GM20431 (cell line): ENCODE data around the gene STRN4.

Source experiments
- in situ Hi-C: fragments of 300-500 bp; cut with MseI, MboI; formaldehyde crosslinking; loops from one replicate; pipeline ENCODE4 v1.15.0; 2020; ENCODE audit warnings: low sequenced_read_pairs; ENCODE audit not compliant: unreplicated experiment

Gene STRN4

DNA sequence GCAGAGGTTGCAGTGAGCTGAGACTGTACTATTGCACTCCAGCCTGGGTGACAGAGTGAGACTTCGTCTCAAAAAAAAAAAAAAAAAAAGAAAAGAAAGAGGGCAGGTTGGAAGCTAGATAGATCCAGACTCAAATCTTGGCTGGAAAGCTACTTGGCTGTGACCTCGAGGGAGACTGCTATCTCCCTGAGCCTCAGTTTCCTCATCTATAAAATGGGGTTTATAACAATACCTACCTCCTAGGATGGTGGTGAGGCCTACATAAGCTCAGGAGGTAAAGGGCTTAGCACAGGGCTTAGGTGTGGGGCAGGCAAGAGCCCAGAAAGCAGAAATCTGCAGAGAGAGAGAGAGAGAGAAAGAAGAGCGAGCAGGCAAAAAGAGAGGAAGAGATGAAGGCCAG lies 61.1 kb downstream of the STRN4 start:
- in situ Hi-C loops = no loop called here

DNA sequence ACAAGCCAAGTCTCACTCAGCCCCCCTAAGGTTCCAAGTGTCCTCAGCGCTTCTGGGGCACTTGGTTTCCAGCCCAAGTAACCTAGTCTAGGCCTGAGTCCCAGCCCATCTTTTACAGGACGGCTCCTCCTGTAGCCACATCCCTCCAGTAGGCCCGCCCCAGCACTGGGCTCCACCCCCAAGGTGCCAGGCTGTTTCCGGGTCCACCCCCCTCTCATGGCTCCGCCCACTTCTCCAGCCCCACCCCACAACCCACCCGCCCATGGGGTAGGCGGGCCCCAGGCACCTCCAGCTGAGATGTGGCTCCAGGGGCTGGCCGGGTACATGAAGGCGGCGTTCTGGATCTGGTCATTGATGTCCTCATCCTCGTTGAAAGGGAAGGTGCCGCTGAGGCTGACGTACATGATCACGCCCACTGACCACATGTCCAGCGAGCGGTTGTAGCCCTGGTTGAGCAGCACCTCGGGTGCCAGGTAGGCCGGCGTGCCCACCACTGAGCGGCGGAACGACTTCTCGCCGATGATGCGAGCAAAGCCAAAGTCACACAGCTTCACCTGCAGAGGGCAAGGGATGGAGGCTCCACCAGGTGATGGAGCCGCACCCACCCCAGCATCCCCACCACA lies 68.0 kb downstream of the STRN4 start:
- in situ Hi-C loops = no loop called here

GRCh38 chr19:46674416-46675178 lies 71.7 kb downstream of the STRN4 start:
- in situ Hi-C loops = no loop called here

DNA sequence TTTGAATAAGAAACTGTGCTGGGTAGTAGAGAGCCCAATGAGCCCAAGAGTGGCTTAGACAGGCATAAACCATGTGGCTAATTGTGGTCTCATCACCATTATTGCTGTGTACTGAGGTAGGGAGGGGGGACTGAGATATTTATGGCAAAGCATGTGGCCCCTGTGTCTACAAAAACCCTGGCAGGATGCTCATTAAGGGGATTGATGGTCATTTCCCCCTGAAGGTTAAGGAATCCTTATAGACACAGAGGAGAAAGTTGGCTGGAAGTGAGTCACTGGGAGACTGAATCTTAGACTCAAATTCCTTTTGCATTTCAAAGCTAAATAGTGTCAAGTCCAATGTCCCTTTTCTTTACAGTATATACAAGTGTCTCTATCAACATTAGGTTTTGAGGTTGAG lies 75.4 kb downstream of the STRN4 start:
- in situ Hi-C loops = no loop called here
